GM12874 (cell line): ENCODE data around the gene SDHAF2.

ENCODE experiments used
- CTCF ChIP-seq: IDR thresholded peaks from 2 replicates; pipeline ENCODE4 v1.5.1; 2011; ENCODE audit warnings: low read depth, mild to moderate bottlenecking, control low read depth, low read length, moderate library complexity; ENCODE audit not compliant: insufficient read depth

The SDHAF2 gene

GRCh38 chr11:61448552-61448927 lies 18.6 kb downstream of the SDHAF2 start:
- TF ChIP-seq CTCF: no peak

GRCh38 chr11:61452825-61453224 lies 22.9 kb downstream of the SDHAF2 start:
- no peak for TF ChIP-seq CTCF

GRCh38 chr11:61453695-61454094 lies 23.8 kb downstream of the SDHAF2 start:
- TF ChIP-seq CTCF: no peak

- no peak for TF ChIP-seq CTCF
Measured at GRCh38 chr11:61454520-61454919, 24.6 kb downstream of the SDHAF2 start.

GRCh38 chr11:61460474-61460881 lies 30.6 kb downstream of the SDHAF2 start:
- no peak for TF ChIP-seq CTCF

- TF ChIP-seq CTCF: no peak
Measured at GRCh38 chr11:61460986-61461385, 31.1 kb downstream of the SDHAF2 start.

- TF ChIP-seq CTCF: no peak
Measured at GRCh38 chr11:61468002-61468401, 38.1 kb downstream of the SDHAF2 start.

GRCh38 chr11:61472282-61472681 lies 42.4 kb downstream of the SDHAF2 start:
- no peak for TF ChIP-seq CTCF
